OCI-LY1 (cell line): ENCODE measurements around the gene FOXL3.

Experiments
- EZH2 ChIP-seq: fragments of 200-600 bp; sonication (generic), shearing (Covaris generic); IDR thresholded peaks from 2 replicates; pipeline ENCODE4 v1.8.0; 2017; ENCODE audit warnings: borderline replicate concordance, mixed run types, mild to moderate bottlenecking, antibody characterized with exemption, low read length, moderate library complexity, mixed read lengths
- TF ChIP-seq, protein P1 (sequence below): fragments of 200-600 bp; sonication (generic), shearing (Covaris generic); IDR thresholded peaks from 2 replicates; pipeline ENCODE4 v1.5.1; 2017; ENCODE audit warnings: mild to moderate bottlenecking, antibody characterized with exemption, low read length, moderate library complexity, mixed read lengths

GRCh38 chr7:301291-302053 lies 11.5 kb downstream of the FOXL3 start:
- TF ChIP-seq, protein P1, sequence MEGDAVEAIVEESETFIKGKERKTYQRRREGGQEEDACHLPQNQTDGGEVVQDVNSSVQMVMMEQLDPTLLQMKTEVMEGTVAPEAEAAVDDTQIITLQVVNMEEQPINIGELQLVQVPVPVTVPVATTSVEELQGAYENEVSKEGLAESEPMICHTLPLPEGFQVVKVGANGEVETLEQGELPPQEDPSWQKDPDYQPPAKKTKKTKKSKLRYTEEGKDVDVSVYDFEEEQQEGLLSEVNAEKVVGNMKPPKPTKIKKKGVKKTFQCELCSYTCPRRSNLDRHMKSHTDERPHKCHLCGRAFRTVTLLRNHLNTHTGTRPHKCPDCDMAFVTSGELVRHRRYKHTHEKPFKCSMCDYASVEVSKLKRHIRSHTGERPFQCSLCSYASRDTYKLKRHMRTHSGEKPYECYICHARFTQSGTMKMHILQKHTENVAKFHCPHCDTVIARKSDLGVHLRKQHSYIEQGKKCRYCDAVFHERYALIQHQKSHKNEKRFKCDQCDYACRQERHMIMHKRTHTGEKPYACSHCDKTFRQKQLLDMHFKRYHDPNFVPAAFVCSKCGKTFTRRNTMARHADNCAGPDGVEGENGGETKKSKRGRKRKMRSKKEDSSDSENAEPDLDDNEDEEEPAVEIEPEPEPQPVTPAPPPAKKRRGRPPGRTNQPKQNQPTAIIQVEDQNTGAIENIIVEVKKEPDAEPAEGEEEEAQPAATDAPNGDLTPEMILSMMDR: no peak
- TF ChIP-seq EZH2: no peak
